H1 (cell line): ENCODE results near the gene CCNI. TPM values are rescaled to one million over a fixed set of nuclear protein-coding genes. Genes with fewer than 3 reads are reported as not detected.
"Not testable (repeated sequence)": the region's sequence is repeated elsewhere in the genome, so short reads cannot be mapped to it uniquely, and the experiment has no call there.

Source experiments
- CTCF ChIA-PET: fragments of 300-600 bp; sonication (Branson Sonifier 250); formaldehyde crosslinking; loops from one replicate; lab custom pipeline; 2021; ENCODE audit not compliant: partially characterized antibody; lab: Charles Lee
- POLR2A ChIA-PET: fragments of 300-600 bp; sonication (Branson Sonifier 250); formaldehyde crosslinking; loops from one replicate; lab custom pipeline; 2021; ENCODE audit warnings: inconsistent platforms; ENCODE audit not compliant: partially characterized antibody; lab: Charles Lee
- DNase-seq, 2 experiments: peaks; one replicate each; pipeline versions ENCODE4 v3.0.0 to v3.0.0-alpha.2; 2010 to 2022; ENCODE audit warnings: low spot score in 2 of 2, low read depth in 1 of 2, mixed read lengths in 1 of 2
- FAIRE-seq: peaks from 2 replicates; lab custom pipeline; 2011; peaks lifted over from hg19 to GRCh38; lab: Jason Lieb, UNC
- H2AFZ ChIP-seq: 2 replicates; pipeline ENCODE4 v1.8.1; 2012; ENCODE audit warnings: low read length, inconsistent platforms
- H2AK5ac ChIP-seq: 2 replicates; pipeline ENCODE4 v1.6.1; 2013; ENCODE audit warnings: low read depth, low read length
- H2BK120ac ChIP-seq: replicated peaks from 2 replicates; pipeline ENCODE3; 2013; ENCODE audit warnings: low read depth, low read length, inconsistent platforms
- H2BK12ac ChIP-seq: 2 replicates; pipeline ENCODE4 v1.6.1; 2013; ENCODE audit warnings: low read depth, low read length
- H2BK15ac ChIP-seq: 2 replicates; pipeline ENCODE4 v1.6.1; 2013; ENCODE audit warnings: low read length
- H2BK20ac ChIP-seq: 2 replicates; pipeline ENCODE4 v1.6.1; 2013; ENCODE audit warnings: low read length
- H2BK5ac ChIP-seq: 2 replicates; pipeline ENCODE4 v1.6.1; 2013; ENCODE audit warnings: low read depth, low read length
- H3K14ac ChIP-seq: 2 replicates; pipeline ENCODE4 v1.6.1; 2013; ENCODE audit warnings: inconsistent platforms; ENCODE audit not compliant: insufficient read length
- H3K18ac ChIP-seq: 2 replicates; pipeline ENCODE4 v1.6.1; 2013; ENCODE audit warnings: low read length; ENCODE audit errors: extremely low read depth
- H3K23ac ChIP-seq: 2 replicates; pipeline ENCODE4 v1.6.1; 2013; ENCODE audit warnings: inconsistent platforms; ENCODE audit not compliant: insufficient read length
- H3K23me2 ChIP-seq: 2 replicates; pipeline ENCODE4 v1.6.1; 2013; ENCODE audit warnings: low read depth, low read length
- H3K27ac ChIP-seq: 2 replicates; pipeline ENCODE4 v1.6.1; 2011; ENCODE audit warnings: low read depth, low read length, inconsistent platforms
- H3K27me3 ChIP-seq, 4 experiments: replicated peaks in 1 of 4; 1 replicate in 1 of 4; 2 replicates in 3 of 4; pipeline versions ENCODE4 v1.6.1 to v1.8.1; 2011 to 2013; ENCODE audit warnings: low read length in 3 of 4, mild to moderate bottlenecking in 3 of 4, inconsistent platforms in 2 of 4, mixed read lengths in 2 of 4, moderate library complexity in 1 of 4; ENCODE audit not compliant: control insufficient read depth in 3 of 4, insufficient read depth in 3 of 4; ENCODE audit errors: extremely low read depth in 1 of 4
- H3K36me3 ChIP-seq, 4 experiments: 2 replicates each; pipeline versions ENCODE4 v1.6.1 to v1.8.1; 2011 to 2013; ENCODE audit warnings: mild to moderate bottlenecking in 4 of 4, low read length in 3 of 4, moderate library complexity in 2 of 4, control low read depth in 1 of 4, inconsistent platforms in 1 of 4; ENCODE audit not compliant: insufficient read depth in 4 of 4, control insufficient read depth in 2 of 4
- H3K4ac ChIP-seq: replicated peaks from 2 replicates; pipeline ENCODE3; 2013; ENCODE audit warnings: low read length, low read depth, mixed read lengths, inconsistent platforms; ENCODE audit not compliant: insufficient read length
- H3K4me1 ChIP-seq, 4 experiments: replicated peaks in 1 of 4; 1 replicate in 1 of 4; 2 replicates in 3 of 4; pipeline versions ENCODE4 v1.6.1 to v1.8.1; 2011 to 2013; ENCODE audit warnings: low read length in 3 of 4, inconsistent platforms in 2 of 4, mixed read lengths in 1 of 4; ENCODE audit not compliant: insufficient read depth in 4 of 4, control insufficient read depth in 3 of 4
- H3K4me2 ChIP-seq, 2 experiments: 2 replicates each; pipeline versions ENCODE4 v1.6.1 to v1.8.1; 2011 to 2013; ENCODE audit warnings: low read depth in 2 of 2, low read length in 2 of 2, control low read depth in 1 of 2, inconsistent platforms in 1 of 2, mild to moderate bottlenecking in 1 of 2; ENCODE audit not compliant: insufficient read depth in 1 of 2
- H3K4me3 ChIP-seq, 4 experiments: fragments of 200-600, 300-600 bp in 1 of 4; sonication (generic), shearing (Covaris generic), sonication (Bioruptor Twin) in 1 of 4; 2 replicates each; pipeline versions ENCODE4 v1.5.1 to v1.8.1; 2011 to 2016; ENCODE audit warnings: low read length in 4 of 4, low read depth in 3 of 4, control low read depth in 2 of 4, inconsistent platforms in 2 of 4, mild to moderate bottlenecking in 2 of 4, mixed read lengths in 1 of 4, moderate library complexity in 1 of 4; ENCODE audit not compliant: insufficient read depth in 2 of 4; ENCODE audit errors: extremely low read depth in 1 of 4
- H3K56ac ChIP-seq: replicated peaks from 2 replicates; pipeline ENCODE3; 2013; ENCODE audit warnings: low read depth, mild to moderate bottlenecking, mixed read lengths, low read length, inconsistent platforms; ENCODE audit not compliant: insufficient read length
- H3K79me1 ChIP-seq: 2 replicates; pipeline ENCODE4 v1.6.1; 2013; ENCODE audit warnings: low read depth, low read length, control low read depth
- H3K79me2 ChIP-seq, 2 experiments: 2 replicates each; pipeline versions ENCODE4 v1.6.1 to v1.8.1; 2012 to 2013; ENCODE audit warnings: low read length in 2 of 2, mild to moderate bottlenecking in 2 of 2, inconsistent platforms in 1 of 2; ENCODE audit not compliant: insufficient read depth in 2 of 2, control insufficient read depth in 1 of 2
- H3K9ac ChIP-seq, 4 experiments: replicated peaks in 1 of 4; 1 replicate in 1 of 4; 2 replicates in 3 of 4; pipeline versions ENCODE4 v1.6.1 to v1.8.1; 2011 to 2013; ENCODE audit warnings: low read depth in 3 of 4, low read length in 3 of 4, control low read depth in 2 of 4, mild to moderate bottlenecking in 2 of 4, moderate library complexity in 2 of 4, inconsistent platforms in 1 of 4; ENCODE audit errors: extremely low read depth in 1 of 4
- H3K9me3 ChIP-seq, 2 experiments: 2 replicates each; pipeline versions ENCODE4 v1.6.1 to v1.8.1; 2012 to 2013; ENCODE audit warnings: mild to moderate bottlenecking in 2 of 2, moderate library complexity in 2 of 2, control low read depth in 1 of 2, inconsistent platforms in 1 of 2, low read depth in 1 of 2, low read length in 1 of 2, mixed read lengths in 1 of 2; ENCODE audit not compliant: insufficient read depth in 2 of 2
- H4K20me1 ChIP-seq, 2 experiments: replicated peaks in 1 of 2; 2 replicates each; pipeline versions ENCODE3 to v1.8.1; 2011 to 2013; ENCODE audit warnings: inconsistent platforms in 2 of 2, low read length in 2 of 2, mild to moderate bottlenecking in 1 of 2; ENCODE audit not compliant: insufficient read depth in 2 of 2, control insufficient read depth in 1 of 2
- H4K5ac ChIP-seq: 2 replicates; pipeline ENCODE4 v1.6.1; 2013; ENCODE audit warnings: low read length, low read depth, mixed read lengths, inconsistent platforms; ENCODE audit not compliant: insufficient read length
- H4K8ac ChIP-seq: 2 replicates; pipeline ENCODE4 v1.8.0; 2013; ENCODE audit warnings: mild to moderate bottlenecking, moderate library complexity, low read length, inconsistent platforms; ENCODE audit not compliant: insufficient read depth; ENCODE audit errors: extremely low read depth
- H4K91ac ChIP-seq: replicated peaks from 2 replicates; pipeline ENCODE3; 2013; ENCODE audit warnings: low read length, mixed read lengths, inconsistent platforms; ENCODE audit not compliant: insufficient read length
- WGBS, 2 experiments: shearing (Covaris generic) in 1 of 2; methylation state at CpG; one replicate each; pipeline versions ENCODE4 v1.1.6 to v1.1.7; 2013 to 2015; ENCODE audit warnings: low lambda C conversion rate in 2 of 2, mixed read lengths in 2 of 2, inconsistent platforms in 1 of 2, low coverage in 1 of 2, missing lambda C conversion rate in 1 of 2; ENCODE audit not compliant: insufficient replicate concordance in 2 of 2, insufficient coverage in 1 of 2, insufficient read length in 1 of 2; ENCODE audit errors: extremely low coverage in 1 of 2, missing lambda C conversion rate in 1 of 2; 5-methylcytosine and 5-hydroxymethylcytosine counted together
- polyA plus RNA-seq, 7 experiments: library from polyadenylated mRNA; depleted of rRNA in 3 of 7; stranded (reverse) in 5 of 7; unstranded in 2 of 7; fragments of >200 nt in 5 of 7; fragments of 200-250 nt in 2 of 7; gene quantifications; 1 replicate in 5 of 7; 2 replicates in 1 of 7; 4 replicates in 1 of 7; pipeline versions ENCODE4 v1.2.1 to v1.2.3, GENCODE V29; 2011 to 2013; ENCODE audit warnings: missing spikeins in 2 of 7, mixed read lengths in 2 of 7
- total RNA-seq: library from RNA; stranded (reverse); fragmentation: NEBNext Ultra II Directional; extraction: Animal tissue kit (Norgen Biotek cat#: 25700); gene quantifications from 2 replicates; pipeline ENCODE4 v1.2.1, GENCODE V29; 2021

Gene CCNI
- total and polyA plus RNA-seq, 2 of the 8 experiments (the other 6 are each of a cell fraction or from before 2014, with no cell fraction given) = 97.8 to 234 TPM

- not testable (repeated sequence) for H3K4me1 ChIP-seq, H4K91ac ChIP-seq, H4K5ac ChIP-seq, H2AFZ ChIP-seq, H3K9me3 ChIP-seq, H2BK5ac ChIP-seq, H3K4me3 ChIP-seq, H2AK5ac ChIP-seq, H3K14ac ChIP-seq, H3K23ac ChIP-seq, H2BK15ac ChIP-seq, FAIRE-seq, H3K79me1 ChIP-seq, H3K36me3 ChIP-seq, H4K8ac ChIP-seq, H3K9ac ChIP-seq, H3K79me2 ChIP-seq, H3K18ac ChIP-seq, H2BK20ac ChIP-seq, H3K4ac ChIP-seq, DNase-seq, H3K27ac ChIP-seq, H3K4me2 ChIP-seq, H3K56ac ChIP-seq, H4K20me1 ChIP-seq, H2BK120ac ChIP-seq, H3K23me2 ChIP-seq, H2BK12ac ChIP-seq, H3K27me3 ChIP-seq
- CTCF ChIA-PET = interaction anchor here (0.9 to 8.2 kb wide), 2 partner anchors 14 to 42 kb away, joined by 3 to 73 read pairs; no protein-coding TSS in a partner anchor
- POLR2A ChIA-PET = interaction anchor here (1.0 to 2.2 kb wide), 4 partner anchors 9 to 77 kb away, joined by 3 to 6 read pairs (median 4); partner anchors contain the start of gene CCNG2
- 93% methylated on average over 7 of the region's 7 CpGs; no CpG with 5 or more reads in 1 of the 2 experiments for WGBS, 2 experiments
These were observed 5.0 kb upstream of the CCNI start for GRCh38 chr4:77080806-77081205.
